IMR-90 (cell line): ENCODE data around the gene C6orf15. TPM values are rescaled to one million over a fixed set of nuclear protein-coding genes. Genes with fewer than 3 reads are reported as not detected.

Experiments used
- ATAC-seq: fragments of 200-7000 bp; cut with Tn5 transposase; 2 replicates; pipeline ENCODE4 v1.9.1; 2020; ENCODE audit warnings: low read depth, mild to moderate bottlenecking, moderate library complexity
- BruUV-seq: library from RNA; stranded (reverse); fragments of 400-500 nt; replicated peaks from 2 replicates; lab custom pipeline; 2021; lab: Mats Ljungman, UMichigan
- CTCF ChIA-PET: fragments of 300-600 bp; formaldehyde crosslinking; extraction: SDS; loops from one replicate; lab custom pipeline; 2021; ENCODE audit warnings: antibody characterized with exemption; lab: Yijun Ruan, JAX
- POLR2A ChIA-PET: fragments of 300-600 bp; sonication (Branson Sonifier 250); formaldehyde crosslinking; loops from one replicate; lab custom pipeline; 2022; ENCODE audit warnings: antibody characterized with exemption; ENCODE audit not compliant: unreplicated experiment; lab: Charles Lee
- DNase-seq: peaks from one replicate; pipeline ENCODE4 v3.0.0; 2013
- H2AFZ ChIP-seq: replicated peaks from 2 replicates; pipeline ENCODE3; 2013; ENCODE audit warnings: low read length, mild to moderate bottlenecking; ENCODE audit not compliant: poor library complexity
- H2AK5ac ChIP-seq: 2 replicates; pipeline ENCODE4 v1.6.1; 2013; ENCODE audit warnings: low read depth, low read length, inconsistent platforms
- H2AK9ac ChIP-seq: replicated peaks from 2 replicates; pipeline ENCODE3; 2013; ENCODE audit warnings: mild to moderate bottlenecking, low read depth, low read length, moderate library complexity; ENCODE audit not compliant: poor library complexity
- H2BK120ac ChIP-seq: 2 replicates; pipeline ENCODE4 v1.6.1; 2013; ENCODE audit warnings: low read depth, low read length, inconsistent platforms
- H2BK15ac ChIP-seq: 3 replicates; pipeline ENCODE4 v1.6.1; 2013; ENCODE audit warnings: low read depth, low read length, inconsistent platforms
- H2BK20ac ChIP-seq: 2 replicates; pipeline ENCODE4 v1.6.1; 2013; ENCODE audit warnings: low read depth, mild to moderate bottlenecking, inconsistent platforms, low read length, moderate library complexity
- H2BK5ac ChIP-seq: 2 replicates; pipeline ENCODE4 v1.6.1; 2013; ENCODE audit warnings: mild to moderate bottlenecking, low read depth, low read length, inconsistent platforms; ENCODE audit not compliant: poor library complexity, severe bottlenecking
- H3K14ac ChIP-seq: replicated peaks from 2 replicates; pipeline ENCODE4 v1.6.1; 2013; ENCODE audit warnings: low read depth, low read length, inconsistent platforms
- H3K18ac ChIP-seq: 2 replicates; pipeline ENCODE4 v1.6.1; 2013; ENCODE audit warnings: low read depth, low read length, control low read depth
- H3K23ac ChIP-seq: 2 replicates; pipeline ENCODE4 v1.6.1; 2013; ENCODE audit warnings: low read depth, low read length, inconsistent platforms
- H3K27ac ChIP-seq: 2 replicates; pipeline ENCODE4 v1.5.1; 2013; ENCODE audit warnings: mild to moderate bottlenecking, control low read depth, low read length; ENCODE audit not compliant: insufficient read depth
- H3K27me3 ChIP-seq: 2 replicates; pipeline ENCODE4 v1.6.1; 2013; ENCODE audit warnings: low read length; ENCODE audit not compliant: control insufficient read depth, insufficient read depth
- H3K36me3 ChIP-seq: 2 replicates; pipeline ENCODE4 v1.6.1; 2013; ENCODE audit warnings: low read length, mixed read lengths; ENCODE audit not compliant: control insufficient read depth, insufficient read depth
- H3K4ac ChIP-seq: 2 replicates; pipeline ENCODE4 v1.6.1; 2013; ENCODE audit warnings: low read depth, low read length, inconsistent platforms
- H3K4me1 ChIP-seq: 2 replicates; pipeline ENCODE4 v1.6.1; 2013; ENCODE audit warnings: low read length, mixed read lengths; ENCODE audit not compliant: control insufficient read depth, insufficient read depth
- H3K4me2 ChIP-seq: 2 replicates; pipeline ENCODE4 v1.6.1; 2013; ENCODE audit warnings: low read depth, mild to moderate bottlenecking, control low read depth, low read length, moderate library complexity
- H3K4me3 ChIP-seq: 2 replicates; pipeline ENCODE4 v1.5.1; 2013; ENCODE audit warnings: low read depth, mild to moderate bottlenecking, control low read depth, low read length, moderate library complexity; ENCODE audit not compliant: insufficient read depth
- H3K56ac ChIP-seq: 2 replicates; pipeline ENCODE4 v1.6.1; 2013; ENCODE audit warnings: low read length, inconsistent platforms; ENCODE audit not compliant: insufficient read depth; ENCODE audit errors: extremely low read depth
- H3K79me1 ChIP-seq, 2 experiments: 2 replicates each; pipeline ENCODE4 v1.6.1; 2013; ENCODE audit warnings: low read length in 2 of 2, inconsistent platforms in 1 of 2, low read depth in 1 of 2
- H3K9ac ChIP-seq: 2 replicates; pipeline ENCODE4 v1.6.1; 2013; ENCODE audit warnings: low read depth, low read length, control low read depth
- H3K9me1 ChIP-seq: 2 replicates; pipeline ENCODE4 v1.6.1; 2013; ENCODE audit warnings: low read length, inconsistent platforms; ENCODE audit not compliant: insufficient read depth
- H3K9me3 ChIP-seq: 2 replicates; pipeline ENCODE4 v1.6.1; 2013; ENCODE audit warnings: low read length; ENCODE audit not compliant: control insufficient read depth, insufficient read depth
- H4K20me1 ChIP-seq: 2 replicates; pipeline ENCODE4 v1.6.1; 2013; ENCODE audit warnings: low read length, inconsistent platforms; ENCODE audit not compliant: insufficient read depth
- H4K5ac ChIP-seq: 2 replicates; pipeline ENCODE4 v1.6.1; 2013; ENCODE audit warnings: mild to moderate bottlenecking, low read depth, low read length, control low read depth
- H4K8ac ChIP-seq, 2 experiments: 2 replicates each; pipeline ENCODE4 v1.6.1; 2013; ENCODE audit warnings: low read depth in 2 of 2, low read length in 2 of 2, control low read depth in 1 of 2, inconsistent platforms in 1 of 2
- H4K91ac ChIP-seq: 2 replicates; pipeline ENCODE4 v1.6.1; 2013; ENCODE audit warnings: low read depth, low read length, inconsistent platforms; ENCODE audit not compliant: insufficient read depth
- BHLHE40 ChIP-seq: fragments of 150-350 bp; IDR thresholded peaks from 2 replicates; pipeline ENCODE4 v1.6.1; 2016; ENCODE audit warnings: mild to moderate bottlenecking, low read depth, low read length
- CEBPB ChIP-seq: IDR thresholded peaks from 2 replicates; pipeline ENCODE4 v1.6.1; 2012; ENCODE audit warnings: low read depth, low read length, improper control_type of control experiment
- CHD1 ChIP-seq: IDR thresholded peaks from 2 replicates; pipeline ENCODE4 v1.6.1; 2012; ENCODE audit warnings: low read depth, low read length, improper control_type of control experiment
- ELK1 ChIP-seq: fragments of 150-350 bp; IDR thresholded peaks from 2 replicates; pipeline ENCODE4 v1.6.1; 2016; ENCODE audit warnings: low read depth, mild to moderate bottlenecking, low read length, moderate library complexity, borderline replicate concordance
- FOS ChIP-seq: fragments of 150-350 bp; IDR thresholded peaks from 2 replicates; pipeline ENCODE4 v1.6.1; 2016; ENCODE audit warnings: low read depth, low read length
- MAZ ChIP-seq: IDR thresholded peaks from 2 replicates; pipeline ENCODE4 v1.6.1; 2012; ENCODE audit warnings: low read depth, mild to moderate bottlenecking, low read length, improper control_type of control experiment, moderate library complexity, borderline replicate concordance
- POLR2A ChIP-seq: IDR thresholded peaks from 2 replicates; pipeline ENCODE4 v1.6.1; 2012; ENCODE audit warnings: mild to moderate bottlenecking, low read depth, low read length
- RCOR1 ChIP-seq: IDR thresholded peaks from 2 replicates; pipeline ENCODE4 v1.6.1; 2012; ENCODE audit warnings: mild to moderate bottlenecking, low read length, improper control_type of control experiment; ENCODE audit not compliant: insufficient replicate concordance
- USF2 ChIP-seq: fragments of 150-350 bp; IDR thresholded peaks from 2 replicates; pipeline ENCODE4 v1.6.1; 2017; ENCODE audit warnings: mild to moderate bottlenecking, antibody characterized with exemption, low read length, low read depth
- WGBS, 2 experiments: methylation state at CpG; one replicate each; pipeline versions ENCODE4 v1.1.5 to v1.1.7; 2013; ENCODE audit warnings: missing lambda C conversion rate in 2 of 2; ENCODE audit not compliant: insufficient read length in 1 of 2; ENCODE audit errors: extremely low coverage in 2 of 2; 5-methylcytosine and 5-hydroxymethylcytosine counted together
- dilution Hi-C: fragments of 300-500 bp; cut with HindIII; formaldehyde crosslinking; loops from one replicate; pipeline ENCODE4 v1.14.3; 2018; ENCODE audit warnings: low sequenced_read_pairs; ENCODE audit not compliant: unreplicated experiment
- in situ Hi-C: fragments of 300-500 bp; cut with MboI; formaldehyde crosslinking; loops from 3 replicates; pipeline ENCODE4 v1.14.3; 2019; ENCODE audit warnings: low sequenced_read_pairs, inconsistent platforms, mixed read lengths
- intact Hi-C: fragments of 100-400 bp; cut with micrococcal nuclease; formaldehyde crosslinking; loops from 2 replicates; pipeline ENCODE4 v1.10.0; 2022
- polyA plus RNA-seq, 3 experiments: library from polyadenylated mRNA; depleted of rRNA; stranded (reverse); fragments of >200 nt; gene quantifications; 2 replicates each; pipeline ENCODE4 v1.2.3, GENCODE V29; 2012; ENCODE audit warnings: low replicate concordance in 1 of 3
- total RNA-seq: library from RNA; depleted of rRNA; stranded (reverse); fragments of >200 nt; gene quantifications from 2 replicates; pipeline ENCODE4 v1.2.3, GENCODE V29; 2012

C6orf15 gene
- total and polyA plus RNA-seq, 2 of the 4 experiments (the other 2 are of a cell fraction) = not detected

GRCh38 chr6:31131595-31131994, 19.2 kb upstream of the C6orf15 start:
- H3K56ac ChIP-seq = no peak overlapping the region
- H4K20me1 ChIP-seq = no peaks in the 10 kb centered on the region; the same call in 1 of the 2 replicates
- no TSS peak for BruUV-seq
- no peak overlapping the region for H3K9ac ChIP-seq
- H3K27ac ChIP-seq = no peak overlapping the region
- no peak overlapping the region for H3K4me3 ChIP-seq
- H4K8ac ChIP-seq = no peak overlapping the region
- no peak overlapping the region for H3K4ac ChIP-seq
- no peak for DNase-seq
- H3K36me3 ChIP-seq = no peaks in the 10 kb centered on the region
- H2BK5ac ChIP-seq = no peak overlapping the region
- H3K14ac ChIP-seq = no peak overlapping the region
- in situ Hi-C loops = no loop called here
- ATAC-seq = no peak
- no peak overlapping the region for H3K23ac ChIP-seq
- peaks cover 11% of the 10 kb centered on the region for H3K27me3 ChIP-seq
- dilution Hi-C loops = no loop called here
- H2BK15ac ChIP-seq = no peak overlapping the region
- no peak overlapping the region for H4K91ac ChIP-seq
- intact Hi-C loops = no loop called here
- H2BK20ac ChIP-seq = no peak overlapping the region
- no peak overlapping the region for H2AK5ac ChIP-seq
- H4K5ac ChIP-seq = no peak overlapping the region
- no peaks in the 10 kb centered on the region for H3K9me3 ChIP-seq
- no peak overlapping the region for H3K18ac ChIP-seq
- TF ChIP-seq ELK1 (no peak), USF2 (no peak), RCOR1 (no peak), MAZ (no peak), FOS (no peak), CHD1 (no peak), BHLHE40 (no peak), CEBPB (no peak), POLR2A (no peak)
- H3K4me1 ChIP-seq = no peaks in the 10 kb centered on the region
- WGBS, 2 experiments = no CpG with 5 or more reads among the region's 3 CpGs
- no peaks in the 10 kb centered on the region for H3K79me1 ChIP-seq
- ChIA-PET CTCF (no interaction called here), POLR2A (interaction anchor here (0.6 kb wide), 1 partner anchor 32 kb away, joined by 3 read pairs; no protein-coding TSS in a partner anchor)
- H3K9me1 ChIP-seq = no peaks in the 10 kb centered on the region
- no peak overlapping the region for H2BK120ac ChIP-seq
- no peak overlapping the region for H2AFZ ChIP-seq
- H3K4me2 ChIP-seq = no peak overlapping the region
- no peak overlapping the region for H2AK9ac ChIP-seq
